Astrocyte (in vitro differentiated cells and primary cell): ENCODE data around the gene ZFR2. TPM values are rescaled to one million over a fixed set of nuclear protein-coding genes. Genes with fewer than 3 reads are reported as not detected.
"Not testable (repeated sequence)": the region's sequence is repeated elsewhere in the genome, so short reads cannot be mapped to it uniquely, and the experiment has no call there.

ENCODE experiments used
- DNase-seq: peaks from one replicate; pipeline ENCODE4 v3.0.0-alpha.2; 2010; ENCODE audit warnings: low read depth
- FAIRE-seq: peaks from 2 replicates; lab custom pipeline; 2011; peaks lifted over from hg19 to GRCh38; lab: Jason Lieb, UNC
- H2AFZ ChIP-seq: 2 replicates; pipeline ENCODE4 v1.6.0; 2012; ENCODE audit warnings: low read depth, low read length, inconsistent platforms
- H3K27ac ChIP-seq: 2 replicates; pipeline ENCODE4 v1.5.1; 2011; ENCODE audit warnings: low read depth, low read length, inconsistent platforms
- H3K27me3 ChIP-seq: 2 replicates; pipeline ENCODE4 v1.6.0; 2011; ENCODE audit warnings: low read length, inconsistent platforms; ENCODE audit not compliant: insufficient read depth
- H3K36me3 ChIP-seq: 2 replicates; pipeline ENCODE4 v1.5.1; 2011; ENCODE audit warnings: low read length, inconsistent platforms; ENCODE audit not compliant: insufficient read depth
- H3K4me1 ChIP-seq: 2 replicates; pipeline ENCODE4 v1.5.1; 2011; ENCODE audit warnings: low read length, inconsistent platforms; ENCODE audit not compliant: insufficient read depth
- H3K4me2 ChIP-seq: 2 replicates; pipeline ENCODE4 v1.6.0; 2012; ENCODE audit warnings: low read length, inconsistent platforms
- H3K4me3 ChIP-seq: 2 replicates; pipeline ENCODE4 v1.5.1; 2011; ENCODE audit warnings: low read depth, mild to moderate bottlenecking, low read length, inconsistent platforms; ENCODE audit not compliant: insufficient read depth
- H3K79me2 ChIP-seq: 2 replicates; pipeline ENCODE4 v1.6.0; 2012; ENCODE audit warnings: mild to moderate bottlenecking, low read length, inconsistent platforms; ENCODE audit not compliant: insufficient read depth
- H3K9ac ChIP-seq: 2 replicates; pipeline ENCODE4 v1.6.0; 2012; ENCODE audit warnings: mild to moderate bottlenecking, low read length, inconsistent platforms
- H3K9me3 ChIP-seq: 2 replicates; pipeline ENCODE4 v1.5.1; 2012; ENCODE audit warnings: low read depth, mild to moderate bottlenecking, low read length, inconsistent platforms; ENCODE audit not compliant: insufficient read depth
- H4K20me1 ChIP-seq: 2 replicates; pipeline ENCODE4 v1.6.0; 2012; ENCODE audit warnings: low read length, inconsistent platforms; ENCODE audit not compliant: insufficient read depth
- H3K27ac Mint-ChIP-seq: one replicate; pipeline ENCODE4 v1.8.0; 2021; ENCODE audit warnings: mild to moderate bottlenecking, mixed read lengths; ENCODE audit not compliant: unreplicated experiment
- H3K27me3 Mint-ChIP-seq: one replicate; pipeline ENCODE4 v1.8.0; 2021; ENCODE audit warnings: low read depth, mixed read lengths; ENCODE audit not compliant: unreplicated experiment
- H3K36me3 Mint-ChIP-seq: one replicate; pipeline ENCODE4 v1.8.0; 2021; ENCODE audit warnings: low read depth, mixed read lengths; ENCODE audit not compliant: unreplicated experiment
- H3K4me1 Mint-ChIP-seq: one replicate; pipeline ENCODE4 v1.8.0; 2021; ENCODE audit warnings: low read depth, mixed read lengths; ENCODE audit not compliant: unreplicated experiment
- H3K4me3 Mint-ChIP-seq: one replicate; pipeline ENCODE4 v1.8.0; 2021; ENCODE audit warnings: mild to moderate bottlenecking, moderate library complexity, mixed read lengths; ENCODE audit not compliant: unreplicated experiment
- H3K9me3 Mint-ChIP-seq: one replicate; pipeline ENCODE4 v1.8.0; 2021; ENCODE audit warnings: mild to moderate bottlenecking, mixed read lengths; ENCODE audit not compliant: unreplicated experiment
- CTCF ChIP-seq: IDR thresholded peaks from 2 replicates; pipeline ENCODE4 v1.5.1; 2011; ENCODE audit warnings: low read depth, mild to moderate bottlenecking, inconsistent platforms, low read length, moderate library complexity; ENCODE audit not compliant: insufficient read depth
- EZH2 ChIP-seq: IDR thresholded peaks from 2 replicates; pipeline ENCODE4 v1.6.1; 2012; ENCODE audit warnings: mild to moderate bottlenecking, low read length, inconsistent platforms; ENCODE audit not compliant: insufficient read depth
- total RNA-seq: library from RNA; stranded (reverse); gene quantifications from 2 replicates; pipeline ENCODE4 v1.2.1, GENCODE V29; 2021

ZFR2 gene
- total RNA-seq, 1 donor from 2014 or later, result 2.0 TPM

GRCh38 chr19:3768015-3768747 is 100.7 kb downstream of the ZFR2 start:
- Histone ChIP-seq H3K9ac (no peak overlapping the region), H3K4me3 (no peak overlapping the region), H4K20me1 (no peaks in the 10 kb centered on the region), H3K9me3 (no peaks in the 10 kb centered on the region), H3K79me2 (peaks cover 4% of the 10 kb centered on the region), H3K27me3 (no peaks in the 10 kb centered on the region), H3K4me1 (peaks cover 2% of the 10 kb centered on the region), H3K4me2 (no peak overlapping the region), H2AFZ (no peak overlapping the region), H3K27ac (no peak overlapping the region), H3K36me3 (no peaks in the 10 kb centered on the region)
- no peak overlapping the region for H3K27ac Mint-ChIP-seq
- H3K27me3 Mint-ChIP-seq, result peaks cover 5% of the 10 kb centered on the region
- H3K4me3 Mint-ChIP-seq, result no peak overlapping the region
- no peak for FAIRE-seq
- TF ChIP-seq EZH2, result no peak
- no peak for TF ChIP-seq CTCF
- H3K4me1 Mint-ChIP-seq, result no peaks in the 10 kb centered on the region
- H3K36me3 Mint-ChIP-seq, result peaks cover 3% of the 10 kb centered on the region
- DNase-seq, result no peak
- no peaks in the 10 kb centered on the region for H3K9me3 Mint-ChIP-seq

GRCh38 chr19:3767050-3767449 is 101.8 kb downstream of the ZFR2 start:
- peaks cover 6% of the 10 kb centered on the region for H3K79me2 ChIP-seq
- TF ChIP-seq EZH2, result no peak
- TF ChIP-seq CTCF, result no peak
- H3K9ac ChIP-seq, result no peak overlapping the region
- peaks cover 5% of the 10 kb centered on the region for H3K4me1 ChIP-seq
- Mint-ChIP-seq H3K4me3 (no peak overlapping the region), H3K4me1 (no peaks in the 10 kb centered on the region), H3K36me3 (peaks cover 3% of the 10 kb centered on the region), H3K27ac (no peak overlapping the region), H3K27me3 (no peaks in the 10 kb centered on the region), H3K9me3 (no peaks in the 10 kb centered on the region)
- DNase-seq, result no peak
- no peaks in the 10 kb centered on the region for H3K36me3 ChIP-seq
- no peaks in the 10 kb centered on the region for H3K9me3 ChIP-seq
- H2AFZ ChIP-seq, result no peak overlapping the region
- no peak overlapping the region for H3K4me3 ChIP-seq
- no peak overlapping the region for H3K4me2 ChIP-seq
- no peaks in the 10 kb centered on the region for H3K27me3 ChIP-seq
- no peaks in the 10 kb centered on the region for H4K20me1 ChIP-seq
- FAIRE-seq, result no peak
- no peak overlapping the region for H3K27ac ChIP-seq

DNA sequence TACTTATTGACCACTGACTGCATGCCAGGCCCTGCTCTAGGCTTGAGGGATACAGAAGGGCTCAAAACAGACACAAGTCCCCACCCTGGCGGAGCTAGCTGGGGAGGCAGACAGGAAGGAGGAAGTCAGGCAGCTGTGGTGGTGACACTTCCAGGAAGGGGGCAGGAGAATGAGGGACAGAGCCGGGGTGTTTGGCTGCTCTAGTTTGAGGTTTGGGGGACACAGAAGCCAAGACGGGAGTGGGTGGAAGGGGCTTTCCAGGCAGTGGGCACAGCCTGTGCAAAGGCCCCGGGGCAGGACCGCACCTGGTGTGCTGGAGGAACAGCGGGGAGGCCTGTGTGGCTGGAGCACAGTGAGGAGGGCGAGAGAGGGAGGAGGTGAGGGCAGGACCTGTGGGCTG is 102.3 kb downstream of the ZFR2 start:
- Mint-ChIP-seq H3K36me3 (peaks cover 3% of the 10 kb centered on the region), H3K27ac (no peak overlapping the region), H3K4me1 (no peaks in the 10 kb centered on the region), H3K9me3 (no peaks in the 10 kb centered on the region), H3K27me3 (no peaks in the 10 kb centered on the region), H3K4me3 (no peak overlapping the region)
- H3K9ac ChIP-seq, result no peak overlapping the region
- no peak for TF ChIP-seq EZH2
- no peak for TF ChIP-seq CTCF
- no peaks in the 10 kb centered on the region for H3K9me3 ChIP-seq
- DNase-seq (no peak), FAIRE-seq (no peak)
- no peaks in the 10 kb centered on the region for H3K27me3 ChIP-seq
- no peaks in the 10 kb centered on the region for H4K20me1 ChIP-seq
- no peak overlapping the region for H2AFZ ChIP-seq
- H3K4me2 ChIP-seq, result no peak overlapping the region
- H3K4me1 ChIP-seq, result peaks cover 9% of the 10 kb centered on the region
- peaks cover 6% of the 10 kb centered on the region for H3K79me2 ChIP-seq
- no peak overlapping the region for H3K27ac ChIP-seq
- H3K4me3 ChIP-seq, result no peak overlapping the region
- H3K36me3 ChIP-seq, result no peaks in the 10 kb centered on the region

DNA sequence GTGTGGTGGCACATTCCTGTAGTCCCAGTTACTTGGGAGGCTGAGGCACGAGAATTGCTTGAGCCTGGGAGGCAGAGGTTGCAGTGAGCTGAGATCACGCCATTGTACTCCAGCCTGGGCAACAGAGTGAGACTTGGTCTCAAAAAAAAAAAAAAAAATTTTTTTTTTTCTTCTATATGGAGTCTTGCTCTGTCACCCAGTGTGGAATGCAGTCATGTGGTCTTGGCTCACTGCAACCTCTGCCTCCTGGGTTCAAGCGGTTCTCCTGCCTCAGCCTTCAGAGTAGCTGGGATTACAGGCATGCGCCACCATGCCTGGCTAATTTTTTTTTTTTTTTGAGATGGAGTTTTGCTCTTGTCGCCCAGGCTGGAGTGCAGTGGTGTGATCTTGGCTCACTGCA is 103.1 kb downstream of the ZFR2 start:
- peaks cover 13% of the 10 kb centered on the region for H3K79me2 ChIP-seq
- H4K20me1 ChIP-seq, H3K9me3 Mint-ChIP-seq, H3K27ac ChIP-seq, H3K36me3 ChIP-seq, H3K4me3 ChIP-seq, DNase-seq, H3K4me2 ChIP-seq, H3K9ac ChIP-seq, H3K36me3 Mint-ChIP-seq, H3K27me3 Mint-ChIP-seq, H3K27me3 ChIP-seq, H3K4me3 Mint-ChIP-seq, H3K4me1 Mint-ChIP-seq, FAIRE-seq, H3K9me3 ChIP-seq, H2AFZ ChIP-seq, H3K4me1 ChIP-seq, H3K27ac Mint-ChIP-seq: not testable (repeated sequence)
